Left lung (tissue), 10 donors: ENCODE measurements around the gene UTF1. TPM values are rescaled to one million over a fixed set of nuclear protein-coding genes. Genes with fewer than 3 reads are reported as not detected.

Experiments
- ATAC-seq: fragments of 200-7000 bp; cut with Tn5 transposase; one replicate; pipeline ENCODE4 v1.9.1; 2020; ENCODE audit warnings: moderate library complexity
- DNase-seq, 4 donors: peaks; one replicate each; pipeline ENCODE4 v3.0.0-alpha.2; 2013 to 2020
- H3K27ac ChIP-seq, 2 donors: fragments of 200-600 bp; sonication (generic) in 1 of 2; one replicate each; pipeline versions ENCODE4 v1.5.0 to v1.8.0; 2020 to 2021
- H3K27me3 ChIP-seq, 2 donors: fragments of 200-600 bp; sonication (generic) in 1 of 2; one replicate each; pipeline versions ENCODE4 v1.5.0 to v1.8.0; 2020 to 2021
- H3K36me3 ChIP-seq, 2 donors: fragments of 200-600 bp; sonication (generic) in 1 of 2; one replicate each; pipeline versions ENCODE4 v1.5.0 to v1.8.0; 2020 to 2021
- H3K4me1 ChIP-seq, 2 donors: fragments of 200-600 bp; one replicate each; pipeline ENCODE4 v1.8.0; 2021
- H3K4me3 ChIP-seq, 2 donors: fragments of 200-600 bp; sonication (generic) in 1 of 2; one replicate each; pipeline versions ENCODE4 v1.5.0 to v1.8.0; 2020 to 2021; ENCODE audit warnings: mild to moderate bottlenecking in 1 of 2
- H3K9me3 ChIP-seq, 2 donors: fragments of 200-600 bp; sonication (generic) in 1 of 2; one replicate each; pipeline versions ENCODE4 v1.5.0 to v1.8.0; 2020 to 2021
- intact Hi-C, 2 donors: fragments of 100-400 bp; cut with DNase I; formaldehyde crosslinking; loops; one replicate each; pipeline versions ENCODE4 v1.11.2 to v1.14.2; 2022
- polyA plus RNA-seq, 6 donors: library from polyadenylated mRNA; unstranded; fragments of 120-200 nt; gene quantifications; one replicate each; pipeline ENCODE4 v1.2.1, GENCODE V29; 2013; ENCODE audit not compliant: insufficient read length in 6 of 6
- total RNA-seq, 2 donors: library from RNA; stranded (reverse); fragmentation: NEBNext Ultra II Directional; extraction: Animal tissue kit (Norgen Biotek cat#: 25700); gene quantifications; one replicate each; pipeline ENCODE4 v1.2.1, GENCODE V29; 2021
- TF ChIP-seq, protein P1 (sequence below), 2 donors: fragments of 200-600 bp; sonication (generic) in 1 of 2; IDR thresholded peaks; one replicate each; pipeline versions ENCODE4 v1.5.0 to v1.8.0; 2021; ENCODE audit warnings: antibody characterized with exemption in 2 of 2
- donor health status: DM: no; HTN: yes; CAD: no.
- donor health status: DM: no; HTN: no; CAD: no.

Gene UTF1
- total and polyA plus RNA-seq, 8 donors = not detected

GRCh38 chr10:133273534-133274143 lies 43.6 kb downstream of the UTF1 start:
- DNase-seq (no peak), ATAC-seq (no peak)
- intact Hi-C loops = no loop called here
- H3K9me3 ChIP-seq = no peaks in the 10 kb centered on the region
- H3K36me3 ChIP-seq = peaks cover 0 to 60% of the 10 kb centered on the region in 2 donors
- peaks cover 4 to 43% of the 10 kb centered on the region in 2 donors for H3K4me1 ChIP-seq
- no peak overlapping the region for H3K4me3 ChIP-seq
- TF ChIP-seq, protein P1, sequence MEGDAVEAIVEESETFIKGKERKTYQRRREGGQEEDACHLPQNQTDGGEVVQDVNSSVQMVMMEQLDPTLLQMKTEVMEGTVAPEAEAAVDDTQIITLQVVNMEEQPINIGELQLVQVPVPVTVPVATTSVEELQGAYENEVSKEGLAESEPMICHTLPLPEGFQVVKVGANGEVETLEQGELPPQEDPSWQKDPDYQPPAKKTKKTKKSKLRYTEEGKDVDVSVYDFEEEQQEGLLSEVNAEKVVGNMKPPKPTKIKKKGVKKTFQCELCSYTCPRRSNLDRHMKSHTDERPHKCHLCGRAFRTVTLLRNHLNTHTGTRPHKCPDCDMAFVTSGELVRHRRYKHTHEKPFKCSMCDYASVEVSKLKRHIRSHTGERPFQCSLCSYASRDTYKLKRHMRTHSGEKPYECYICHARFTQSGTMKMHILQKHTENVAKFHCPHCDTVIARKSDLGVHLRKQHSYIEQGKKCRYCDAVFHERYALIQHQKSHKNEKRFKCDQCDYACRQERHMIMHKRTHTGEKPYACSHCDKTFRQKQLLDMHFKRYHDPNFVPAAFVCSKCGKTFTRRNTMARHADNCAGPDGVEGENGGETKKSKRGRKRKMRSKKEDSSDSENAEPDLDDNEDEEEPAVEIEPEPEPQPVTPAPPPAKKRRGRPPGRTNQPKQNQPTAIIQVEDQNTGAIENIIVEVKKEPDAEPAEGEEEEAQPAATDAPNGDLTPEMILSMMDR (IDR thresholded peaks at IDR 0.05) = no peak
- no peak overlapping the region for H3K27ac ChIP-seq
- H3K27me3 ChIP-seq = peaks cover 11 to 45% of the 10 kb centered on the region in 2 donors

- DNase-seq = peak in 3 of 4 donors; percentile 43 to 81 (median 65)
- Histone ChIP-seq H3K4me1 (peaks cover 5 to 57% of the 10 kb centered on the region in 2 donors), H3K27ac (peak overlapping the region; percentile 33 to 96), H3K27me3 (peaks cover 11 to 45% of the 10 kb centered on the region in 2 donors), H3K4me3 (peak overlapping the region in 1 of 2 donors; percentile 59), H3K9me3 (no peaks in the 10 kb centered on the region), H3K36me3 (peaks cover 0 to 60% of the 10 kb centered on the region in 2 donors)
- TF ChIP-seq, protein P1 (IDR thresholded peaks at IDR 0.05) = no peak
- ATAC-seq = peak; percentile 42
- intact Hi-C loops = no loop called here
These were observed 45.0 kb downstream of the UTF1 start for GRCh38 chr10:133274751-133275683.

DNA sequence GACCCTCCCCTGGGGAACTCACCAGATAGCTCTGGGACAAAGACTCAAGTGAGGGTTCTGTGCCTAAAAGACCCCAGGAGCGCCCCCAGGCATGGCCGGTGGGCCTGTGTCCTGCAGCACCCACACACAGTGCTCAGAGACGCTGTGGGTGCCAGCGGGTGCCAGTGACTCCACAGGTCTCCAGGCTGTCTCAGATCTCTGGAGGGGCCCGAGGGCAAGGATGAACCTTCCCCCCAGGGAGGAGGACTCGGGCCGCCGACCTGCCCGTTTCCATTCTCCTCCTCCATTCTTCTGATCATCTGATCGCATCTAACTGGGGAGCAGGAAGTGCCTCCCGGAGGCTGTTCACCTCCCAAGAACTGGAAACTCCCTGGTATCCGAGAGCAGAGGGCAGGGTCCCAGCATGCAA lies 45.7 kb downstream of the UTF1 start:
- intact Hi-C loops = no loop called here
- DNase-seq (no peak), ATAC-seq (no peak)
- Histone ChIP-seq H3K36me3 (peaks cover 0 to 60% of the 10 kb centered on the region in 2 donors), H3K9me3 (no peaks in the 10 kb centered on the region), H3K4me1 (peaks cover 5 to 63% of the 10 kb centered on the region in 2 donors), H3K27me3 (peaks cover 11 to 45% of the 10 kb centered on the region in 2 donors), H3K4me3 (peak overlapping the region in 1 of 2 donors; percentile 59), H3K27ac (peak overlapping the region in 1 of 2 donors; percentile 96)
- TF ChIP-seq, protein P1 (IDR thresholded peaks at IDR 0.05) = peak in 1 of 2 donors; percentile 30

GRCh38 chr10:133276100-133276434 lies 46.0 kb downstream of the UTF1 start:
- DNase-seq = no peak
- Histone ChIP-seq H3K36me3 (peaks cover 0 to 57% of the 10 kb centered on the region in 2 donors), H3K9me3 (no peaks in the 10 kb centered on the region), H3K27ac (peak overlapping the region in 1 of 2 donors; percentile 96), H3K4me1 (peaks cover 5 to 63% of the 10 kb centered on the region in 2 donors), H3K27me3 (peaks cover 11 to 45% of the 10 kb centered on the region in 2 donors), H3K4me3 (peak overlapping the region in 1 of 2 donors; percentile 59)
- ATAC-seq = no peak
- intact Hi-C loops = no loop called here
- TF ChIP-seq, protein P1 (IDR thresholded peaks at IDR 0.05) = no peak
